Parathyroid adenoma (tissue), 2 donors: Measurements from ENCODE around the gene RNF144A.

Experiments
- H2AFZ ChIP-seq: fragments of 300-600 bp; sonication (generic); one replicate; pipeline ENCODE4 v1.7.0; 2017; ENCODE audit warnings: antibody characterized with exemption, mild to moderate bottlenecking
- H3K27ac ChIP-seq: fragments of 300-600 bp; sonication (generic); one replicate; pipeline ENCODE4 v1.7.0; 2017
- H3K27me3 ChIP-seq: fragments of 300-600 bp; sonication (generic); one replicate; pipeline ENCODE4 v1.7.0; 2017; ENCODE audit warnings: low read length; ENCODE audit not compliant: control insufficient read depth, insufficient read depth
- H3K36me3 ChIP-seq: fragments of 300-600 bp; sonication (generic); one replicate; pipeline ENCODE4 v1.7.0; 2017; ENCODE audit warnings: low read length; ENCODE audit not compliant: control insufficient read depth, insufficient read depth
- H3K4me1 ChIP-seq: fragments of 300-600 bp; sonication (generic); one replicate; pipeline ENCODE4 v1.7.0; 2017; ENCODE audit warnings: control low read depth
- H3K4me2 ChIP-seq: fragments of 300-600 bp; sonication (generic); one replicate; pipeline ENCODE4 v1.7.0; 2017; ENCODE audit warnings: low read length
- H3K4me3 ChIP-seq: fragments of 300-600 bp; sonication (generic); one replicate; pipeline ENCODE4 v1.7.0; 2017; ENCODE audit warnings: low read depth, low read length
- H3K79me2 ChIP-seq: fragments of 300-600 bp; sonication (generic); one replicate; pipeline ENCODE4 v1.7.0; 2017; ENCODE audit warnings: control low read depth
- H3K9ac ChIP-seq: fragments of 300-600 bp; sonication (generic); one replicate; pipeline ENCODE4 v1.7.0; 2017; ENCODE audit warnings: mild to moderate bottlenecking
- H3K9me3 ChIP-seq: fragments of 300-600 bp; sonication (generic); one replicate; pipeline ENCODE4 v1.7.0; 2017; ENCODE audit warnings: low read length; ENCODE audit not compliant: control insufficient read depth
- CTCF ChIP-seq: fragments of 300-600 bp; sonication (generic); IDR thresholded peaks from one replicate; pipeline ENCODE4 v1.7.0; 2017; ENCODE audit warnings: antibody characterized with exemption, mild to moderate bottlenecking
- donor health status: primary hyperparathyroidism.

RNF144A gene

GRCh38 chr2:7028846-7029245 lies 111.6 kb downstream of the RNF144A start:
- H3K4me3 ChIP-seq, result no peak overlapping the region
- TF ChIP-seq CTCF, result no peak
- no peaks in the 10 kb centered on the region for H3K9me3 ChIP-seq
- no peak overlapping the region for H2AFZ ChIP-seq
- H3K36me3 ChIP-seq, result no peaks in the 10 kb centered on the region
- peak overlapping the region; percentile 5 for H3K4me2 ChIP-seq
- H3K79me2 ChIP-seq, result peaks cover 5% of the 10 kb centered on the region
- peaks cover 64% of the 10 kb centered on the region for H3K4me1 ChIP-seq
- no peaks in the 10 kb centered on the region for H3K27me3 ChIP-seq
- H3K9ac ChIP-seq, result no peak overlapping the region
- H3K27ac ChIP-seq, result peak overlapping the region; percentile 87

GRCh38 chr2:7029291-7030059 lies 112.3 kb downstream of the RNF144A start:
- Histone ChIP-seq H3K79me2 (peaks cover 4% of the 10 kb centered on the region), H3K36me3 (no peaks in the 10 kb centered on the region), H3K4me1 (peaks cover 68% of the 10 kb centered on the region), H3K9ac (no peak overlapping the region), H3K27ac (peak overlapping the region; percentile 87), H2AFZ (peak overlapping the region; percentile 51), H3K4me3 (no peak overlapping the region), H3K27me3 (no peaks in the 10 kb centered on the region), H3K9me3 (no peaks in the 10 kb centered on the region), H3K4me2 (no peak overlapping the region)
- peak; percentile 39 for TF ChIP-seq CTCF

- Histone ChIP-seq H3K4me3 (no peak overlapping the region), H3K9ac (no peak overlapping the region), H3K27ac (peak overlapping the region; percentile 76), H3K27me3 (no peaks in the 10 kb centered on the region), H3K36me3 (no peaks in the 10 kb centered on the region), H3K4me1 (peaks cover 61% of the 10 kb centered on the region), H3K4me2 (no peak overlapping the region), H3K9me3 (no peaks in the 10 kb centered on the region), H3K79me2 (peaks cover 3% of the 10 kb centered on the region), H2AFZ (no peak overlapping the region)
- TF ChIP-seq CTCF, result no peak
Measured at GRCh38 chr2:7030810-7031209, 113.6 kb downstream of the RNF144A start.

GRCh38 chr2:7031547-7032245 lies 114.5 kb downstream of the RNF144A start:
- H3K27ac ChIP-seq, result peak overlapping the region; percentile 76
- H3K9me3 ChIP-seq, result no peaks in the 10 kb centered on the region
- peaks cover 53% of the 10 kb centered on the region for H3K4me1 ChIP-seq
- H3K4me2 ChIP-seq, result no peak overlapping the region
- H3K79me2 ChIP-seq, result peaks cover 3% of the 10 kb centered on the region
- peak overlapping the region; percentile 40 for H2AFZ ChIP-seq
- TF ChIP-seq CTCF, result peak; percentile 56
- no peaks in the 10 kb centered on the region for H3K27me3 ChIP-seq
- H3K9ac ChIP-seq, result no peak overlapping the region
- H3K4me3 ChIP-seq, result no peak overlapping the region
- no peaks in the 10 kb centered on the region for H3K36me3 ChIP-seq
